ENCODE results near the gene EIF4A3. TPM values are rescaled to one million over a fixed set of nuclear protein-coding genes. Genes with fewer than 3 reads are reported as not detected.

Gene EIF4A3
- polyA plus RNA-seq, 1 of the 3 experiments (the other 2 are of a cell fraction): 335 TPM

- TF ChIP-seq SIN3A (IDR thresholded peaks at IDR 0.05; ENCODE audit: borderline replicate concordance, low read depth, low read length) (no peak), POLR2AphosphoS5 (IDR thresholded peaks at IDR 0.05; ENCODE audit: low read depth, low read length) (no peak), MEF2A (IDR thresholded peaks at IDR 0.05; ENCODE audit: borderline replicate concordance, low read depth) (no peak), CTCF (IDR thresholded peaks at IDR 0.05) (no peak), TCF12 (IDR thresholded peaks at IDR 0.05) (no peak), FOSL2 (IDR thresholded peaks at IDR 0.05; ENCODE audit: borderline replicate concordance, low read depth) (no peak), RCOR1 (IDR thresholded peaks at IDR 0.05; ENCODE audit: low read length) (no peak), FOXM1 (IDR thresholded peaks at IDR 0.05; ENCODE audit: low read depth) (no peak), USF2 (IDR thresholded peaks at IDR 0.05; ENCODE audit: borderline replicate concordance, low read depth, low read length) (no peak), TEAD4 (IDR thresholded peaks at IDR 0.05; ENCODE audit: borderline replicate concordance, insufficient read depth) (no peak), EP300 (IDR thresholded peaks at IDR 0.05; ENCODE audit: borderline replicate concordance in 1 of 2, low read depth in 1 of 2, low read length in 1 of 2) (no peak), YY1 (IDR thresholded peaks at IDR 0.05; ENCODE audit: low read depth) (no peak)
- Histone ChIP-seq H3K4me1 (ENCODE audit: control insufficient read depth in 1 of 2, insufficient read depth in 2 of 2, low read depth in 1 of 2, low read length in 1 of 2) (no peaks in the 10 kb centered on the region), H3K79me2 (ENCODE audit: insufficient read depth) (no peaks in the 10 kb centered on the region), H2AFZ (ENCODE audit: low read depth) (no peak overlapping the region), H3K9ac (no peak overlapping the region), H4K20me1 (ENCODE audit: insufficient read depth) (no peaks in the 10 kb centered on the region), H3K36me3 (replicated peaks in 1 of 2; ENCODE audit: control insufficient read depth in 1 of 2, insufficient read depth in 2 of 2, low read length in 1 of 2) (peaks cover 0 to 4% of the 10 kb centered on the region in 2 experiments), H3K4me2 (no peak overlapping the region), H3K27me3 (ENCODE audit: insufficient read depth) (no peaks in the 10 kb centered on the region), H3K27ac (ENCODE audit: low read depth in 2 of 2, low read length in 1 of 2) (no peak overlapping the region), H3K4me3 (ENCODE audit: low read depth in 2 of 2, low read length in 1 of 2) (no peak overlapping the region), H3F3A (replicated peaks; ENCODE audit: insufficient read depth) (no peaks in the 10 kb centered on the region), H3K9me3 (no peaks in the 10 kb centered on the region), H3K9me2 (no peaks in the 10 kb centered on the region)
- ChIA-PET POLR2A (no interaction called here), CTCF (no interaction called here)
- no peak for DNase-seq
- WGBS (ENCODE audit: low lambda C conversion rate): 90% methylated on average over 16 of the region's 17 CpGs
Observed at GRCh38 chr17:80122026-80122575, 24.8 kb downstream of the EIF4A3 start.

- 95% methylated on average over 9 of the region's 9 CpGs for WGBS (ENCODE audit: low lambda C conversion rate)
- peaks cover 0 to 5% of the 10 kb centered on the region in 2 experiments for H3K36me3 ChIP-seq (replicated peaks in 1 of 2; ENCODE audit: control insufficient read depth in 1 of 2, insufficient read depth in 2 of 2, low read length in 1 of 2)
- H3K4me1 ChIP-seq (ENCODE audit: control insufficient read depth in 1 of 2, insufficient read depth in 2 of 2, low read depth in 1 of 2, low read length in 1 of 2): no peaks in the 10 kb centered on the region
- no peak overlapping the region for H3K4me2 ChIP-seq
- H2AFZ ChIP-seq (ENCODE audit: low read depth): no peak overlapping the region
- ChIA-PET CTCF (interaction anchor here (1.3 to 5.8 kb wide), 2 partner anchors 19 to 106 kb away, joined by 3 to 37 read pairs; partner anchors contain the start of gene GAA), POLR2A (interaction anchor here (0.9 to 1.1 kb wide), 2 partner anchors 18 to 26 kb away, joined by 3 to 5 read pairs; partner anchors contain the start of gene GAA)
- H3K9ac ChIP-seq: no peak overlapping the region
- H3K27me3 ChIP-seq (ENCODE audit: insufficient read depth): no peaks in the 10 kb centered on the region
- DNase-seq: no peak
- H3K27ac ChIP-seq (ENCODE audit: low read depth in 2 of 2, low read length in 1 of 2): no peak overlapping the region
- no peaks in the 10 kb centered on the region for H3K9me3 ChIP-seq
- no peaks in the 10 kb centered on the region for H3F3A ChIP-seq (replicated peaks; ENCODE audit: insufficient read depth)
- no peak overlapping the region for H3K4me3 ChIP-seq (ENCODE audit: low read depth in 2 of 2, low read length in 1 of 2)
- H3K79me2 ChIP-seq (ENCODE audit: insufficient read depth): no peaks in the 10 kb centered on the region
- H4K20me1 ChIP-seq (ENCODE audit: insufficient read depth): no peaks in the 10 kb centered on the region
- no peaks in the 10 kb centered on the region for H3K9me2 ChIP-seq
- TF ChIP-seq REST (IDR thresholded peaks at IDR 0.05; ENCODE audit: low read depth, low read length) (no peak), TAF1 (IDR thresholded peaks at IDR 0.05; ENCODE audit: borderline replicate concordance, low read depth, low read length) (no peak), USF2 (IDR thresholded peaks at IDR 0.05; ENCODE audit: borderline replicate concordance, low read depth, low read length) (no peak), ZBTB33 (IDR thresholded peaks at IDR 0.05; ENCODE audit: borderline replicate concordance, low read depth) (no peak), RAD21 (IDR thresholded peaks at IDR 0.05; ENCODE audit: low read length) (no peak), FOXJ3 (CRISPR knock-in tag; IDR thresholded peaks at IDR 0.05) (no peak), NRF1 (IDR thresholded peaks at IDR 0.05; ENCODE audit: low read depth, low read length) (no peak), YY1 (IDR thresholded peaks at IDR 0.05; ENCODE audit: low read depth) (no peak)
Observed at GRCh38 chr17:80119839-80120238, 27.1 kb downstream of the EIF4A3 start.
